ENCODE measurements around the gene RTL5. TPM values are rescaled to one million over a fixed set of nuclear protein-coding genes. Genes with fewer than 3 reads are reported as not detected.

Gene RTL5
- total RNA-seq, 6 donors from 2014 or later = 2.7 to 15.7 (median 6.4) TPM

DNA sequence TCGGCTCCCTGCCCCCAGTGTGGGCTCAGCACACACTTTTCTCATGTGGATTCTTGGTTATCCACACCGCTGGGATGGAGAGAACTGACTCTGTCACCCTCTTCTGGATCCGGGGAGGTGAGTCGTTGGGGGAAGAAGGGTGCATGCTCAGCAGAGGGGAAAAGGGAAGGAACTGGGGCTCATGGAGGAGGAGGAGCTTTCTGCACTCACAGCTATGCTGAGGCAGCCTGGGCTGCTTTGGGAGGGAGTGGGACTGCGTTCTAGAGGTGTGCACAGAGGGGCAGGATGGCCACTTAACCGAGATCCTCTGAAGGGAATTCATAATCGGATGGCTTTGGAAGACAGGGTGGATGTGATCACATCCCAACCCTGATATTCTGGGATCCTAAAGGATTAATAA, 51.6 kb downstream of the RTL5 start:
- no peaks in the 10 kb centered on the region for H3K36me3 ChIP-seq
- H3K27ac ChIP-seq = peak overlapping the region; percentile 44 to 78 (median 70)
- DNase-seq = no peak
- WGBS, 2 donors = 54 to 60% methylated on average over 1 to 7 of the region's 7 CpGs
- H3K9me3 ChIP-seq = no peaks in the 10 kb centered on the region
- peaks cover 0 to 21% (median 3%) of the 10 kb centered on the region in 4 donors for H3K4me1 ChIP-seq
- peak in 1 of 2 donors; percentile 46 for ATAC-seq (ENCODE audit: low FRiP score in 2 of 2)
- TF ChIP-seq POLR2AphosphoS5 (IDR thresholded peaks at IDR 0.05) (no peak), EP300 (IDR thresholded peaks at IDR 0.05) (no peak), POLR2A (IDR thresholded peaks at IDR 0.05) (no peak)
- TF ChIP-seq, protein P1, sequence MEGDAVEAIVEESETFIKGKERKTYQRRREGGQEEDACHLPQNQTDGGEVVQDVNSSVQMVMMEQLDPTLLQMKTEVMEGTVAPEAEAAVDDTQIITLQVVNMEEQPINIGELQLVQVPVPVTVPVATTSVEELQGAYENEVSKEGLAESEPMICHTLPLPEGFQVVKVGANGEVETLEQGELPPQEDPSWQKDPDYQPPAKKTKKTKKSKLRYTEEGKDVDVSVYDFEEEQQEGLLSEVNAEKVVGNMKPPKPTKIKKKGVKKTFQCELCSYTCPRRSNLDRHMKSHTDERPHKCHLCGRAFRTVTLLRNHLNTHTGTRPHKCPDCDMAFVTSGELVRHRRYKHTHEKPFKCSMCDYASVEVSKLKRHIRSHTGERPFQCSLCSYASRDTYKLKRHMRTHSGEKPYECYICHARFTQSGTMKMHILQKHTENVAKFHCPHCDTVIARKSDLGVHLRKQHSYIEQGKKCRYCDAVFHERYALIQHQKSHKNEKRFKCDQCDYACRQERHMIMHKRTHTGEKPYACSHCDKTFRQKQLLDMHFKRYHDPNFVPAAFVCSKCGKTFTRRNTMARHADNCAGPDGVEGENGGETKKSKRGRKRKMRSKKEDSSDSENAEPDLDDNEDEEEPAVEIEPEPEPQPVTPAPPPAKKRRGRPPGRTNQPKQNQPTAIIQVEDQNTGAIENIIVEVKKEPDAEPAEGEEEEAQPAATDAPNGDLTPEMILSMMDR (IDR thresholded peaks at IDR 0.05) = no peak
- H3K27me3 ChIP-seq = no peaks in the 10 kb centered on the region
- H3K4me3 ChIP-seq = peak overlapping the region in 2 of 4 donors; percentile 27 to 32

DNA sequence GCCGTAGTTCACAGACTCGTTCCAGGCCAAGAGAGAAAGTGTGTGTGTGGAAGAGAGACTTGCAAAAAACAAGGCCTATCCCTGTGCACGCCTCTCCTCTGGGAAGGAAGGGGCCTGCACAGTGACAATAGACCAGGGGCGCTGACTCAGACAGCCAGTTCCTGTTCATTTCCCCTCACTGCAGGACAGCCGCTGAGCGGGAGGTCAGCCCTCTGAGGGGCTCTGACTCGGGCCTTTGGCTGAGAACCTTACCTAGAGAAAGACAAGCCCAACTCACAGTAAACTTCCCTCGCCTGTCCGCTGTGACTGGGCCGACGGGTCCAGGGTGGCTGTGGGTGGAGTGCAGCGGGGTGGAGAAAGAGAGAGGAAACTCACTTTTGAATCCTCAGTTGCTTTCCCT, 52.1 kb downstream of the RTL5 start:
- Histone ChIP-seq H3K27me3 (no peaks in the 10 kb centered on the region), H3K4me3 (peak overlapping the region in 2 of 4 donors; percentile 27 to 32), H3K36me3 (no peaks in the 10 kb centered on the region), H3K9me3 (no peaks in the 10 kb centered on the region), H3K4me1 (peaks cover 0 to 21% (median 3%) of the 10 kb centered on the region in 4 donors), H3K27ac (peak overlapping the region; percentile 44 to 78 (median 70))
- 48% methylated on average over 12 of the region's 12 CpGs; no CpG with 5 or more reads in 1 of the 2 donors for WGBS, 2 donors
- DNase-seq (peak in 1 of 2 donors; percentile 52), ATAC-seq (ENCODE audit: low FRiP score in 2 of 2) (peak; percentile 43 to 69)
- TF ChIP-seq, protein P1 (IDR thresholded peaks at IDR 0.05) = no peak
- TF ChIP-seq POLR2A (IDR thresholded peaks at IDR 0.05) = peak in 1 of 4 donors; percentile 17
- no peak for TF ChIP-seq EP300 (IDR thresholded peaks at IDR 0.05)

DNA sequence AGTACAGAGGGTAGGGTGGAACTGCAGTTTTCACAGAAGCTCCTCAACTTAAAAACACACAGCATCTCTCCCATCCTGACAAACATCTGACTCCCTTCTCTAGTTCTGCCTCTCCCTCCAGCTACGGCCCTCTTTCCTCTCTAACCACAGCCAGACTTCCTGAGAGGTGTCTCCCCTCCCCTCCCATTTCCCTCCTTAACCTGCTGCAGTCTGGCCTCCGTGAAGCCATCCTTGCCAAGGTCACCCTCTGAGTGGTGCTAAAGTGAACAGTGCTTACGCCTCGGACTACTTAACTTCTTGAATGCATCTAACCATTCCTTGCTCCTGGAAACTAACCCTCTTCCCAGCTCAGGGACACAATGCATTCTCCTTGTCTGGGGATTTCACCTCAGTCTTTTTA, 53.3 kb downstream of the RTL5 start:
- 40 to 49% methylated on average over 4 of the region's 4 CpGs for WGBS, 2 donors
- DNase-seq = no peak
- no peak overlapping the region for H3K27ac ChIP-seq

More for the DNA sequence above, 53.3 kb downstream of the RTL5 start:
- H3K36me3 ChIP-seq = no peaks in the 10 kb centered on the region
- TF ChIP-seq POLR2A (IDR thresholded peaks at IDR 0.05) = no peak
- TF ChIP-seq, protein P1 (IDR thresholded peaks at IDR 0.05) = no peak
- TF ChIP-seq EP300 (IDR thresholded peaks at IDR 0.05) = no peak
- TF ChIP-seq POLR2AphosphoS5 (IDR thresholded peaks at IDR 0.05) = no peak
- H3K27me3 ChIP-seq = no peaks in the 10 kb centered on the region
- H3K4me1 ChIP-seq = peaks cover 0 to 21% (median 3%) of the 10 kb centered on the region in 4 donors
- ATAC-seq (ENCODE audit: low FRiP score in 2 of 2) = no peak
- H3K4me3 ChIP-seq = no peak overlapping the region
- no peaks in the 10 kb centered on the region for H3K9me3 ChIP-seq

Other genes starting within 250 kb of the RTL5 start
- gene NHSL2, start 221.1 kb downstream of the RTL5 start, total RNA-seq = 10 to 100 TPM in 3 of 6 donors, 1 to 10 TPM in 3; 5.8 to 18.3 (median 9.9) TPM
- 10 to 100 TPM in 1 of 6 donors, 1 to 10 TPM in 5; 3.1 to 23.2 (median 7.2) TPM for gene PIN4, start 49.8 kb upstream of the RTL5 start, total RNA-seq
- under 1 TPM in 4 of 6 donors, not detected in 2; 0.14 to 0.44 (median 0.25) TPM for gene ERCC6L, start 107.1 kb upstream of the RTL5 start, total RNA-seq
- 100 to 1,000 TPM; 284 to 942 (median 575) TPM for gene RPS4X, start 145.3 kb upstream of the RTL5 start, total RNA-seq
- gene CITED1, start 174.0 kb upstream of the RTL5 start, total RNA-seq = 1 to 10 TPM in 2 of 6 donors, under 1 TPM in 1, not detected in 3; 0.54 to 2.1 (median 2.0) TPM

Data from upper lobe of left lung (tissue), 6 donors.